Erythroblast (primary cell): ENCODE data around the gene ZNF597.

Experiments
- GATA1 ChIP-seq: IDR thresholded peaks from 2 replicates; pipeline ENCODE4 v1.6.1; 2011; ENCODE audit warnings: low read depth, mild to moderate bottlenecking, control low read depth, low read length, moderate library complexity
- POLR2A ChIP-seq: IDR thresholded peaks from 2 replicates; pipeline ENCODE4 v1.6.1; 2011; ENCODE audit warnings: mild to moderate bottlenecking, low read length

- TF ChIP-seq POLR2A (no peak), GATA1 (no peak)
Measured at GRCh38 chr16:3475604-3476375, 32.5 kb upstream of the ZNF597 start.
